AG04450 (cell line): Measurements from ENCODE around the gene SLA2. TPM values are rescaled to one million over a fixed set of nuclear protein-coding genes. Genes with fewer than 3 reads are reported as not detected.

Source experiments
- CTCF ChIA-PET: fragments of 300-600, 350-600 bp; formaldehyde crosslinking; extraction: SDS; loops from one replicate; lab custom pipeline; 2022; ENCODE audit warnings: antibody characterized with exemption, inconsistent platforms; lab: Charles Lee
- POLR2A ChIA-PET: fragments of 350-600 bp; formaldehyde crosslinking; extraction: SDS; loops from one replicate; lab custom pipeline; 2021; ENCODE audit warnings: antibody characterized with exemption, inconsistent platforms; lab: Yijun Ruan, JAX
- DNase-seq: peaks from one replicate; pipeline ENCODE4 v3.0.0-alpha.2; 2011; ENCODE audit warnings: low read depth, low spot score
- H3K27ac ChIP-seq: one replicate; pipeline ENCODE4 v1.5.1; 2012; ENCODE audit warnings: low read depth, low read length, control low read depth
- H3K27me3 ChIP-seq: one replicate; pipeline ENCODE4 v1.6.0; 2012; ENCODE audit warnings: low read length; ENCODE audit not compliant: control insufficient read depth, insufficient read depth
- H3K4me3 ChIP-seq: 2 replicates; pipeline ENCODE4 v1.5.1; 2011; ENCODE audit warnings: mild to moderate bottlenecking, low read depth, low read length, control low read depth
- H3K9me3 ChIP-seq: 2 replicates; pipeline ENCODE4 v1.5.1; 2012; ENCODE audit warnings: low read length; ENCODE audit not compliant: control insufficient read depth, insufficient read depth
- CTCF ChIP-seq: IDR thresholded peaks from 2 replicates; pipeline ENCODE4 v1.5.1; 2011; ENCODE audit warnings: low read depth, low read length, control low read depth, inconsistent platforms
- polyA plus RNA-seq: library from polyadenylated mRNA; depleted of rRNA; stranded (reverse); fragments of >200 nt; gene quantifications from 2 replicates; pipeline ENCODE4 v1.2.3, GENCODE V29; 2011

SLA2 gene
- polyA plus RNA-seq, 1 experiment, result not detected

GRCh38 chr20:36578356-36579041 is 67.5 kb downstream of the SLA2 start:
- Histone ChIP-seq H3K27ac (no peak overlapping the region), H3K27me3 (no peaks in the 10 kb centered on the region), H3K9me3 (no peaks in the 10 kb centered on the region; the same call in 1 of the 2 replicates), H3K4me3 (no peak overlapping the region)
- POLR2A ChIA-PET, result no interaction called here
- no peak for DNase-seq
- no peak for TF ChIP-seq CTCF
- CTCF ChIA-PET, result interaction anchor here (0.8 to 1.9 kb wide), 5 partner anchors 9 to 230 kb away, joined by 3 to 8 read pairs (median 5); partner anchors contain the start of genes DSN1 and RAB5IF

- no peak overlapping the region for H3K27ac ChIP-seq
- H3K9me3 ChIP-seq, result no peaks in the 10 kb centered on the region; the same call in 1 of the 2 replicates
- ChIA-PET POLR2A (interaction anchor here (1.0 kb wide), 1 partner anchor 9 kb away, joined by 3 read pairs; no protein-coding TSS in a partner anchor), CTCF (interaction anchor here (2.1 kb wide), 1 partner anchor 29 kb away, joined by 9 read pairs; no protein-coding TSS in a partner anchor)
- no peak overlapping the region for H3K4me3 ChIP-seq
- no peaks in the 10 kb centered on the region for H3K27me3 ChIP-seq
- TF ChIP-seq CTCF, result no peak
- no peak for DNase-seq
These were observed 69.9 kb downstream of the SLA2 start for GRCh38 chr20:36576081-36576445.

GRCh38 chr20:36574366-36575135 is 71.4 kb downstream of the SLA2 start:
- no peak for TF ChIP-seq CTCF
- POLR2A ChIA-PET, result interaction anchor here (0.7 to 1.1 kb wide), 2 partner anchors 31 to 199 kb away, joined by 3 to 4 read pairs; partner anchors contain the start of genes DSN1 and RAB5IF
- no peak for DNase-seq
- no peaks in the 10 kb centered on the region; the same call in 1 of the 2 replicates for H3K9me3 ChIP-seq
- H3K27me3 ChIP-seq, result no peaks in the 10 kb centered on the region
- CTCF ChIA-PET, result interaction anchor here (2.1 kb wide), 1 partner anchor 30 kb away, joined by 9 read pairs; no protein-coding TSS in a partner anchor
- H3K4me3 ChIP-seq, result peak overlapping the region; percentile 70
- peak overlapping the region; percentile 61 for H3K27ac ChIP-seq

- POLR2A ChIA-PET, result interaction anchor here (0.9 to 1.1 kb wide), 2 partner anchors 55 to 200 kb away, joined by 3 to 4 read pairs; partner anchors contain the start of gene DSN1
- peak overlapping the region; percentile 61 for H3K27ac ChIP-seq
- no peaks in the 10 kb centered on the region for H3K27me3 ChIP-seq
- CTCF ChIA-PET, result interaction anchor here (0.7 kb wide), 1 partner anchor 290 kb away, joined by 5 read pairs; a partner anchor contains a TSS
- peak overlapping the region; percentile 70 for H3K4me3 ChIP-seq
- no peak for DNase-seq
- TF ChIP-seq CTCF, result no peak
- H3K9me3 ChIP-seq, result no peaks in the 10 kb centered on the region; the same call in 1 of the 2 replicates
These were observed 72.1 kb downstream of the SLA2 start for GRCh38 chr20:36573798-36574365.
